ENCODE results near the gene STARD4. TPM values are rescaled to one million over a fixed set of nuclear protein-coding genes. Genes with fewer than 3 reads are reported as not detected.

Gene STARD4
- total and polyA plus RNA-seq, 9 of the 15 experiments (the other 6 are each of a cell fraction or from before 2014, with no cell fraction given): 28.4 to 88.0 (median 34.0) TPM

GRCh38 chr5:111512375-111513130 lies at the start of gene STARD4 (continued):
- TF ChIP-seq TFAP4 (CRISPR knock-in tag; IDR thresholded peaks at IDR 0.05; ENCODE audit: borderline replicate concordance) (peak; percentile 85), NFYB (IDR thresholded peaks at IDR 0.05; ENCODE audit: extremely low read depth, insufficient read length) (peak; percentile 61), RNF2 (IDR thresholded peaks at IDR 0.05) (peak; percentile 16; the same call in 1 of the 2 replicates), PRMT5 (CRISPR knock-in tag; IDR thresholded peaks at IDR 0.05) (no peak), ZNF511 (CRISPR knock-in tag; IDR thresholded peaks at IDR 0.05) (no peak), CTBP1 (IDR thresholded peaks at IDR 0.05; ENCODE audit: borderline replicate concordance) (peak; percentile 69), ELF4 (CRISPR knock-in tag; IDR thresholded peaks at IDR 0.05) (no peak), ADNP (tag; IDR thresholded peaks at IDR 0.05) (no peak), HLTF (IDR thresholded peaks at IDR 0.05) (peak; percentile 52; the same call in 1 of the 2 replicates), PCBP2 (IDR thresholded peaks at IDR 0.05; ENCODE audit: low read depth, low read length, poor library complexity, severe bottlenecking) (no peak), U2AF1 (optimal IDR thresholded peaks at IDR 0.05; ENCODE audit: low read depth, low read length) (no peak), CEBPZ (IDR thresholded peaks at IDR 0.05; ENCODE audit: borderline replicate concordance, low read depth, low read length) (no peak), TBL1XR1 (IDR thresholded peaks at IDR 0.05; ENCODE audit: low read length in 2 of 2) (0 out of 4 replicates have a peak, but pooled peaks of 1 of the 2 experiments have one; percentile 14), ZKSCAN1 (IDR thresholded peaks at IDR 0.05; ENCODE audit: low read depth, low read length) (no peak), ARHGAP35 (IDR thresholded peaks at IDR 0.05; ENCODE audit: partially characterized antibody) (no peak), AFF4 (CRISPR knock-in tag; IDR thresholded peaks at IDR 0.05) (0 out of 2 replicates have a peak, but pooled peaks have one; percentile 54), PPARD (CRISPR knock-in tag; IDR thresholded peaks at IDR 0.05) (no peak)

All from K562 (cell line).